HG02678 (cell line): Measurements from ENCODE around the gene VSIG4.
"Not testable (repeated sequence)": the region's sequence is repeated elsewhere in the genome, so short reads cannot be mapped to it uniquely, and the experiment has no call there.

ENCODE experiments used
- ATAC-seq: cut with Tn5 transposase; IDR thresholded peaks from one replicate; pipeline ENCODE4 v1.9.1; 2021; ENCODE audit warnings: mild to moderate bottlenecking, moderate library complexity; ENCODE audit not compliant: unreplicated experiment

The VSIG4 gene

GRCh38 chrX:66039944-66040343, at the start of gene VSIG4:
Gene VSIG4, minus strand, starts transcription at chrX:66040080. Its CDS starts 82 bp downstream, at chrX:66039998.
- ATAC-seq = no peak

GRCh38 chrX:66076801-66077200, 36.9 kb upstream of the VSIG4 start:
- no peak for ATAC-seq

- ATAC-seq = no peak
Observed at GRCh38 chrX:66074920-66075879, 35.3 kb upstream of the VSIG4 start.

- ATAC-seq = no peak
Observed at GRCh38 chrX:66071126-66071525, 31.2 kb upstream of the VSIG4 start.

- ATAC-seq = no peak
Observed at GRCh38 chrX:66064261-66064660, 24.4 kb upstream of the VSIG4 start.

GRCh38 chrX:66057019-66057418, 17.1 kb upstream of the VSIG4 start:
- not testable (repeated sequence) for ATAC-seq

- ATAC-seq = no peak
Observed at GRCh38 chrX:66054978-66055377, 15.1 kb upstream of the VSIG4 start.

- ATAC-seq = no peak
Observed at GRCh38 chrX:66053414-66053813, 13.5 kb upstream of the VSIG4 start.

- ATAC-seq = no peak
Observed at GRCh38 chrX:66051980-66052379, 12.1 kb upstream of the VSIG4 start.

- ATAC-seq = no peak
Observed at GRCh38 chrX:66050140-66050569, 10.3 kb upstream of the VSIG4 start.

- no peak for ATAC-seq
Observed at GRCh38 chrX:66049056-66049455, 9.2 kb upstream of the VSIG4 start.

- peak; percentile 68 for ATAC-seq
Observed at GRCh38 chrX:66046612-66047235, 6.8 kb upstream of the VSIG4 start.

- ATAC-seq = no peak
Observed at GRCh38 chrX:66045894-66046293, 6.0 kb upstream of the VSIG4 start.

- no peak for ATAC-seq
Observed at GRCh38 chrX:66043584-66043983, 3.7 kb upstream of the VSIG4 start.

- peak; percentile 60 for ATAC-seq
Observed at GRCh38 chrX:66042307-66043077, 2.6 kb upstream of the VSIG4 start.

GRCh38 chrX:66038115-66038514, 1.8 kb downstream of the VSIG4 start:
- ATAC-seq = no peak

GRCh38 chrX:66036231-66036630, 3.6 kb downstream of the VSIG4 start:
- ATAC-seq = no peak

- ATAC-seq = no peak
Observed at GRCh38 chrX:66035667-66036066, 4.2 kb downstream of the VSIG4 start.

- ATAC-seq = peak; percentile 49
Observed at GRCh38 chrX:66030505-66031317, 9.2 kb downstream of the VSIG4 start.

GRCh38 chrX:66028936-66029335, 10.9 kb downstream of the VSIG4 start:
- no peak for ATAC-seq
